ENCODE measurements around the gene SLC16A10.
"Not testable (repeated sequence)": the region's sequence is repeated elsewhere in the genome, so short reads cannot be mapped to it uniquely, and the experiment has no call there.

The SLC16A10 gene

GRCh38 chr6:111087106-111087835 lies at the start of gene SLC16A10:
SLC16A10 (plus strand) TSS chr6:111087503; CDS start chr6:111087753, 250 bp downstream.
- no peak for DNase-seq

DNA sequence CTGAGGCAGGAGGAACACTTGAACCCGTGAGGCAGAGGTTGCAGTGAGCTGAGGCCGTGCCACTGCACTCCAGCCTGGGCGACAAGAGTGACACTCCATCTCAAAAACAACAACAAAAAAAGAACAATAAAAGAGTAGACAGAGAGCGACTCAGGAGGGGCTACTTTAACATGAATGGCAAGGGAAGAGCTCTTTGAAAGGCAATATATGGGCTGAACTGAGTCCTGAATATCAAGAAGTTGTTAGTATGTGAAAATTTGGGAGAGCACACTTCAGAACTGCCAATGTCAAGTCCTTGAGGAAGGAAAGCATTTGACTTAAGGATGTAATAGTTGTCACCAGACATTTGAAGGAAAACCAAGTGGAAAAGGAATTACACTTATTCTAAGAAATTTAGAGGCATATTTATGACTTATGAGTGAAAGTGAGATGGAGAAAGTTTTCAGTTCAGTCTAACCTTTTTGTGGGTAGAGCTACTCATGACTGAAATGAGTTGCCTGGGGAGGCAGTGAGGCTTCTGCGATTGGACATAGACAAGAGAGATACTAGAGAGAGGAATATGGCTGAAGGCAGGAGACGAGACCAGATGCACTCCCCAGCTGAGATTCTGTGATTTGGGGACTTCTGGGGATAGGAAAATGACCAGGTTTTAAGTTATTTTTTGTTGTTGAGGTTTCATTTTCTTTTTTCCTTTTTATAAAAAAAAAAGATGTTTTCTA lies 48.6 kb upstream of the SLC16A10 start:
- DNase-seq = no peak

DNA sequence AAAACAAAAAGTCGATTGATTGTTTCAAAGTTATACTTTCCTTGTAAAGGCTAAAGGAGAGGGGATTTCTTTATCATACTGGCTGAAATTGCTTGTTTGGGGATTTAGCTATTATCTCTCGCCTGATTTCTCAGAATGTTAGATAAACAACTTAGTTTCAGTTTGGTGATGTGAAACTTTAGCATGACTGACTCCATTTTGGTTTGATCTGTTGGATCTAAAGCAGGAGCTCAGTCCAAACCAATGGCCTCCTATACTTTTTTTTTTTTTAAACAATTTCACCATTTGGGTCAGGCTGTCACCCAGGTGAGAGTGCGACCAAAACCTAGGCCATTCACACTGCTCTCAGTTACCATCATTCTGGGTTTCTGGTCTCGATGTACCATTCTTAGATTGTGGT lies 45.4 kb upstream of the SLC16A10 start:
- no peak for DNase-seq

GRCh38 chr6:111047244-111047643 lies 40.1 kb upstream of the SLC16A10 start:
- DNase-seq = no peak

DNA sequence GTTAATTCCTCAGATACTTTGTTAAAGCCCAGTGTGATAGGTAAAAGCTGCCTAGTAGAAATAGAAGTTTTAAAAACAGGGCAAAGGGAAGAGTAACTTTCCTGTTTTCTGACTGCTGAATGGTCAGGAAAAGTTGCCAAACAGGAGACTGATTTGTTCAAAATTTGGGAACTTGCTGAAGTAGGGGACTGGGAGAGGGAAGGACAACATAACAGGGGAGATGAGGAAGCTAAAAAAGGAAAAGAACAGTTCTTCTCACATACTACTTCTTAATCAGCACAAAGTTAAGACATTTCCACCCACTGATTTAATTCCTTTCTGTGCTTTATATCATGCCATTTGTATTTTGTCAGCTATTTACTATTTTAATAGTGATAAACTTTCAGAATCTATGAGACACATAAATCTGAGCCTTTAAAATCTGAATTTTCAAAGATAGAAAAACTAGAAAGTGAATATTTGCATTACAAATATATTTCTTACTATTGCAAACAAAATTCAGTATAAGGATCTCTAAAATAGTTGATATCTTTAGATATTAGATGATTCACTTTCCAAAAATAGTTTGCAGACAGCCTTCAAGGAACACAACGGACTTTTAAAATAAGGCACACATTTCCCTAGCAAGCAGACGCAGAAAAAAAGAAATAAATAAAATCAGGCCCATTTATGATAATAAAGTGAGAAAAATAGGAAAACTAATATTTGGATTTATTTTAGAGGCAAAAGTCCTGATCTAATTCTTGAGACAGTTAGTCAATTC lies 36.9 kb upstream of the SLC16A10 start:
- DNase-seq = no peak

DNA sequence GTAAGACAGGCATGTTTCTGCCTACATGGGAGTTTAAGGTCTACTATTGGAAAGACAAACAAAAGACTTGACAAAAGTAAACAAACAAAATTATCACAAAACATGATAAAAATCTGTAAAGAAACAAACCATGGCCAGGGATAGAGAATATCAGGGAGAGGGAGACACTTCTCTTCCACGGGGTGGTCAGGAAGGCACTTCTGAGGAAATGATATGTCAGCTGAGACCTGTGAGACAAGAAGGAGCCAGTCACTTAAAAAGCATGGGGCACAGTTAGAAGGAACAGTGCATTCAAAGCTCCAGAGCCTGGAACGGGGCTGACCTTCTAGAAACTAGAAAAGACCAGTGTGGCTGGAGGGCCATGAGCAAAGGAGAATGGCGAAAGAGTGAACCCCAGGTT lies 35.1 kb upstream of the SLC16A10 start:
- DNase-seq = no peak

GRCh38 chr6:111057074-111057752 lies 30.1 kb upstream of the SLC16A10 start:
- DNase-seq = no peak

GRCh38 chr6:111061508-111061907 lies 25.8 kb upstream of the SLC16A10 start:
- no peak for DNase-seq

GRCh38 chr6:111061985-111062384 lies 25.3 kb upstream of the SLC16A10 start:
- DNase-seq = not testable (repeated sequence)

DNA sequence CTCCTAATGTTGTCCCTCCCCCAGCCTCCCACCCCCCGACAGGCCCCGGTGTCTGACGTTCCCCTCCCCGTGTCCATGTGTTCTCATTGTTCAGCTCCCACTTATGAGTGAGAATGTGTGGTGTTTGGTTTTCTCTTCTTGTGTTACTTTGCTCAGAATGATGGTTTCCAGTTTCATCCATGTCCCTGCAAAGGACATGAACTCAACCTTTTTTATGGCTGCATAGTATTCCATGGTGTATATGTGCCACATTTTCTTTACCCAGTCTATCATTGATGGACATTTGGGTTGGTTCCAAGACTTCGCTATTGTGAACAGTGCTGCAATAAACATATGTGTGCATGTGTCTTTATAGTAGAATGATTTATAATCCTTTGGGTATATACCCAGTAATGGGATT lies 24.4 kb upstream of the SLC16A10 start:
- not testable (repeated sequence) for DNase-seq

- no peak for DNase-seq
These were observed 19.0 kb upstream of the SLC16A10 start for GRCh38 chr6:111068109-111068865.

GRCh38 chr6:111068866-111069234 lies 18.5 kb upstream of the SLC16A10 start:
- no peak for DNase-seq

DNA sequence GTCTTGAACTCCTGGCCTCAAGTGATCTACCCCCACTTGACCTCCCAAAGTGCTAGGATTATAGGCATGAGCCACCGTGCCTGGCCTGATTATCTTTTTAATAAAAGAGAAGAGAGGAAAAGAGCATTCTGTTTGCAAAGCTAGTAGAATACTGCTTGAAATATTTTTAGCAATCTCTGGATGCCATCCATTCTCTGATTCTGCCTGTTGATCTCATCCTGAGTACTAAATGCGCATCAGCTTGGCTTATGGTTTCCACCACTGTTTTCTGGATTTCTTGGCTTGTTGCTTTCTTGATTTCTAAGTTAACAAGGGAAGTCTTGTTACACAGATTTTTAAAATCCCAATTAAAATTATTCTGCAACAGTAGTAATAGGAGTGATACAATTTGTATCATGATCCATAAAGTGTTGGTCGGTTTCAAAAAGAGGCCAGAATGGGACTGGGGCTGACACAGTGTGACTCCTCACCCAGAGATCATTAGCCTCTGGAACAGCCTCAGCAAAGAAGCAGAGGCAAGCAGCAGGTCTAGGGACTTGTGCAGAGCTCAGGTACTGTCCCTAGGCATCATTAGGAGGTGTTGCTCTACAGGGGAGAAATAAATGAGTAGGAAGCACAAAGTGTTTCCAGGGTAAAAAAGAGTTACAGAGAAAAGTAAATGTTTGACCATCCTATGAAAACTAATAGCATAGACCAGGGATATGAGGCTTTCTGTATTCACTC lies 17.8 kb upstream of the SLC16A10 start:
- DNase-seq = no peak

DNA sequence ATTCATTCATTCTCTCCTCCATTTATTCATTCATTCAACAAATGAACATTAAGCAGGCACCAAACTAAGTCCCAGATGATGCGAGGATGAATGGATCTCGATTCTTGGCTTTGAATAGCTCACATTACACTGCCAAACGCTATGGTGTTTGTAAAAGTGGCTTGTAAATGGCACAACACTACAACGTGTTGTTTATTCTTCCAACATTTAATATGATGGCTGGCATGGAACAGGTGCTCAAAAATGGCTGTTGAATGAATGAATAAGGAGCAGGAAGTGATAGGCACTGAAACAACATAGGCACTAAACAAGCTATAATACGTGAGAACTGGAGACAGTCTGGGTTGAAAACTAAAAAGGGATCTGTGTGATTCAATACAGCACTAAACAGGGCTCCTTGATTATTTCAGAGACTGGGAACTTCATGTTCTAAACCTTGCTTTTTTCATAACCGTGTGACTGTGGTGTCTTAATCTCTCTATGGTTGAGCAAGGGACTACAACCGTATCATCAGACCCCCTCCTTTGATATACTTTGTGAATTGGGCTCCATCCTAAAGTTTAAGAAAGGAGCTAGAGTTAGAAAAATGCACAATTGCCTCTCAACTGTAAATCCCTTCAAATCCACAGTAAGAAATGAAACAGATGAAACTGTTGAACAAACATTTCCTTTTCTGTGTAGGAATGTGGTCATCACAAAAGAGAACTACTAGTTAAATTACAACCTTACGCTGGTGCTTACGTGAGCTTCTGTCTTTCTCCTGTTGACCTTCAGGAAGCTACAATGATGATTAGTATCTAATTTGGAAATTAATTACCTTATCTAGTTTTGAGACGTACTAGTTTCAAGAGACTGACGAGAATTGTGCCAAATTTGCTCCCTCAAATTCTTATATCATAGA lies 16.9 kb upstream of the SLC16A10 start:
- no peak for DNase-seq

- DNase-seq = no peak
These were observed 14.4 kb upstream of the SLC16A10 start for GRCh38 chr6:111072801-111073360.

DNA sequence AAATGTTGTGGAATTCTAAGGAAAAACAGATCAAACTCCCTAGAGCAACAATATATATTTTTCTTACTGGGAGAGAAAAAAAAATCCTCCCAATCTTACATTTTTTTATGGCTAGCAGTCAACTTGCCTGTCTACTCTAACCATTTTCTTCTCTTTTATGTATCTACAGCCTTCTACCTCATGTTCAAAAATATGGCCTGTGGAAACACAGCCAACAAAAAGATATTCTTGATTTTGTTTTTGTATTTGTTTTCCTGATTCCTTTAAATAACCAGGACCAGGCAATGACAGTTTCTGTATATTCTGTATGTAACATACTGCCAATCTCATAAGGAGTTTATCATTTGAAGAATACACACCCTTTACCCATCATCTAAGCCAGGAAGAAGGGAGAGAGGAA lies 13.0 kb upstream of the SLC16A10 start:
- DNase-seq = no peak

- DNase-seq = no peak
These were observed 11.1 kb upstream of the SLC16A10 start for GRCh38 chr6:111076024-111076695.

DNA sequence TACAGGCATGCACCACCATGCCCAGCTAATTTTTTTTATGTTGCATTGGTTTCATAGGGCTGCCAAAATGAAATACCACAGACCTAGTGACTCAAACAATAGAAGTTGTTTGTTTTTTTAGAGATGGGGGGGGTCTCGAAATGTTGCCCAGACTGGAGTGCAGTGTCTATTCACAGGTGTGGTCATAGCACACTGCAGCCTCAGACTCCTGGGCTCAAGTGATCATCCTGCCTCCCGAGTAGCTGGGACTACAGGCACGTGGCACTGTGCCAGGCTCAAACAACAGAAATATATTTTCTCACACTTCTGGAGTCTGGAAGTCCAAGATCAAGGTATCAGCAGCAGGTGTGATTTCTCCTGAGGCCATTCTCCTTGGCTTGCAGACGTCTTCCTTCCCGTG lies 6.6 kb upstream of the SLC16A10 start:
- DNase-seq = no peak

DNA sequence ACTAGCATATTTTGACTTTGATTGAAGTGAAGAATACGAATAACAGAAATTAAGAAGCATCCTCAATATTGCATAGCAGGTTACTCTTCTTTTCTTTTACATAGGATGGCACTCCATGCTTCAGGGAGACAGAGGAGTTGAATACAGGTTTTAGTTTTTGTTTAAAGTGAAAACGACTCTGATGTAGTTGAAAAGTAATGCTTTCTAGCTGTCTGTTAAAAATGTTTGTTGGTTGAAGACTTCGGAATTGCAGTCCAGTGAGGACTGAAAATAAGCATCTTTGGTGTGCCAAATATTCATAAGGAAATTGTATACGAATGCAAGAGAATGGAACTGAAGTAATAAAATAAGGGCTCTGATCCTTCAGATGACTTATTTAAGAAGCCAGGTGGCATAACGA lies 618 bp upstream of the SLC16A10 start:
- DNase-seq = no peak

All from NCI-H510A (cell line).